GM21381 (cell line): Measurements from ENCODE around the gene TNFAIP6.
"Not testable (repeated sequence)": the region's sequence is repeated elsewhere in the genome, so short reads cannot be mapped to it uniquely, and the experiment has no call there.

Experiments used
- ATAC-seq: cut with Tn5 transposase; IDR thresholded peaks from one replicate; pipeline ENCODE4 v1.9.1; 2021; ENCODE audit warnings: mild to moderate bottlenecking, moderate library complexity; ENCODE audit not compliant: unreplicated experiment

The TNFAIP6 gene

DNA sequence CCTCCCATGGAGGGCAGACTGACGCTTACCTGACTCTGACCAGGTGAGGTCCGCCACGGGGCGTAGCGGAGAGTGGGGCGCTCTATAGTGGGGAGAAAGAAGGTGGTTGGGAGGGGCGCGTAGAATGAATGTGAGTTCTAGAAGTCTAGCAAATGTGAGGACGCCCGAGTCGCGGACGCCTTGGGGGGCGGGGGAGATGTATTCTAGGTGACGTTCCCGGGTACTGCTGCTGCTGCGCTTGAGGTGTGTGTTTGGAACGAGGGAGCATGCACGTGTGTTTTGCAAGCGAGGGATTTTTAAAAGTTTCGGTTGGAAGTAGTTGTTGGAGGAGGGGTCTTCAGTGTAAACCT, 53.1 kb downstream of the TNFAIP6 start:
- ATAC-seq, result peak; percentile 32

DNA sequence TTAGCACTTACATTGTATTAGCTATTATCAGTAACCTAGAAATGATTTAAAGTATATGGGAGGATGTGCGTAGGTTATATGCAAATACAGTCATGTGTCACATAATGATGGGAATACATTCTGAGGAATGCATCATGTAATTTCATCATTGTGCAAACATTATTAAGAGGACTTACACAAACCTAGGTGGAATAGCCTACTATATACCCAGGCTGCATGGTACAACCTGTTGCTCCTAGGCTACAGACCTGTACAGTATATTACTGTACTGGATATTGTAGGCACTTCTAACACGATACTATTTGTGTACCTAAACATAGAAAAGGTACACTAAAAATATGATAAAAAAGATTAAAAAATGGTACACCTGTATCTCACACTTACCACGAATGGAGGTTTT, 60.3 kb downstream of the TNFAIP6 start:
- ATAC-seq, result no peak

DNA sequence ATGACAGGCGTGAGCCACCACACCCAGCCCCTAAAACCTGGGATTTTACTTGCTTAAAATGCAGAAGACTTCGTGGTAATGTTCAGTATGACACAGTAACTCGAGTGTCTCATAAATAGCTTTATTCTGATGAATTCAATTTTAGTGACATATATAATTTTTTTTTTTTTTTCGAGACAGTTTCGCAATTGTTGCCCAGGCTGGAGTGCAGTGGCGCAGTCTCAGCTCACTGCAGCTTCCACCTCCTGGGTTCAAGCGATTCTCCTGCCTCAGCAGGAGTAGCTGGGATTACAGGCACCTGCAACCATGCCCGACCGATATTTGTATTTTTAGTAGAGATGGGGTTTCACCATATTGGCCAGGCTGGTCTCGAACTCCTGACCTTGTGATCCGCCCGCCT, 64.3 kb downstream of the TNFAIP6 start:
- ATAC-seq, result not testable (repeated sequence)

DNA sequence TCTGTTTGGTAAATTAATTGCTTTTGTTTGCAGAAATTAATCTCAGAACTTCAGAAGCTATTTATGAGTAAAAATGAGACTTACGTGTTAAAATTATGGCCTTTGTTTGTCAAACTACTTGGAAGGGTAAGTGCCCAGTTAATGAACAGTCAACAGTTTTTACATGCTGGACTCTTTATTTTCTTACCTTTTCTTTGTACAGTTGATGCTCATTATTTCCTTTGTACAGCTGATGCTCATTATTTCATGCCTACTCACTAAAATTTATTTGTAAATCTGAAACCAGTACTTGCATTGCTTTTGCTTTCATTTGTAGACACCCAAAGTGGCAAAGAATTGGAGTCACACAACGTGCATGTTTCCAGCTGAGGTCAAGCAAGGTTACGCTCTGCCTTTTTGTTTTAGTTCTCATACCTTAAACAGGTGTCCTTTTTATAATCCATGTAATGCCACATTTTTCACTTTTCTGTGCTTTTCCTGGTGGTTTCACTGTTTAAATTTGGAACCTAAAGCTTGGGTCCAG, 65.6 kb downstream of the TNFAIP6 start:
- ATAC-seq, result peak; percentile 70

DNA sequence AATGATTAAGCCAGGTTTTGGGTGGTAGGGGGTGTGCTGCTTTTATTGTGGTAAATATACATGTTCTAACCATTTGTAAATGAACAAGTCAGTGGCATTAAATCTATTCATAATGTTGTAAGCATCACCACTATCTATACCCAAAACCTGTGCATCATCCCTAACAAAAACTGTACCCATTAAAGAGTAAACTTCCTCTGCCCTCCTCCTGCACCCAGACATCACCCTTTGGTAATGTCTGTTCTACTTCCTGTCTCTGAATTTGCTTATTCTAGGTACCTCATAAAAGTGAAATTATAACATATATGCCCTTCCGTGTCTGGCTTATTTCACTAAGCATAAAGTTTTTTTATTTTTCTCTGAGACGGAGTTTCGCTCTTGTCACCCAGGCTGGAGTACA, 66.4 kb downstream of the TNFAIP6 start:
- no peak for ATAC-seq
